ENCODE measurements around the gene SH3BP5L.

- TF ChIP-seq GATA2 (IDR thresholded peaks at IDR 0.05; ENCODE audit: low read depth, low read length) (no peak), GATA3 (IDR thresholded peaks at IDR 0.05; ENCODE audit: low read depth, low read length) (no peak)
Observed at GRCh38 chr1:248852481-248853405, 27.0 kb upstream of the SH3BP5L start.

Measured in SH-SY5Y (cell line).